Cardiac fibroblast (primary cell): ENCODE results near the gene LITAF.

ENCODE experiments used
- DNase-seq, 2 donors: peaks; one replicate each; pipeline versions ENCODE4 v3.0.0 to v3.0.0-alpha.2; 2010; ENCODE audit warnings: low read depth in 2 of 2
- H3K4me3 ChIP-seq, 2 donors: replicated peaks in 1 of 2; 1 replicate in 1 of 2; 2 replicates in 1 of 2; pipeline ENCODE4 v1.5.1; 2011; ENCODE audit warnings: low read depth in 2 of 2, low read length in 2 of 2, mild to moderate bottlenecking in 2 of 2, moderate library complexity in 1 of 2
- CTCF ChIP-seq: IDR thresholded peaks from one replicate; pipeline ENCODE4 v1.5.1; 2011; ENCODE audit warnings: low read depth, mild to moderate bottlenecking, low read length, inconsistent platforms

LITAF gene

GRCh38 chr16:11613381-11614303 lies 26.9 kb upstream of the LITAF start:
- no peak for TF ChIP-seq CTCF
- peak; percentile 18 to 60 for DNase-seq

GRCh38 chr16:11612665-11613025 lies 25.9 kb upstream of the LITAF start:
- no peak for TF ChIP-seq CTCF
- no peak overlapping the region for H3K4me3 ChIP-seq
- no peak for DNase-seq

More at GRCh38 chr16:11613381-11614303, 26.9 kb upstream of the LITAF start:
- no peak overlapping the region for H3K4me3 ChIP-seq

GRCh38 chr16:11611871-11612664 lies 25.3 kb upstream of the LITAF start:
- DNase-seq = no peak
- no peak overlapping the region for H3K4me3 ChIP-seq
- no peak for TF ChIP-seq CTCF

- H3K4me3 ChIP-seq = no peak overlapping the region
- no peak for DNase-seq
- TF ChIP-seq CTCF = no peak
These were observed 23.9 kb upstream of the LITAF start for GRCh38 chr16:11610580-11610979.

- no peak for TF ChIP-seq CTCF
- DNase-seq = no peak
- H3K4me3 ChIP-seq = no peak overlapping the region
These were observed 23.4 kb upstream of the LITAF start for GRCh38 chr16:11610121-11610505.

GRCh38 chr16:11609474-11610120 lies 22.9 kb upstream of the LITAF start:
- no peak for DNase-seq
- H3K4me3 ChIP-seq = no peak overlapping the region
- no peak for TF ChIP-seq CTCF
